HG02973 (cell line): ENCODE data around the gene PKMYT1.
"Not testable (repeated sequence)": the region's sequence is repeated elsewhere in the genome, so short reads cannot be mapped to it uniquely, and the experiment has no call there.

Experiments used
- ATAC-seq: cut with Tn5 transposase; IDR thresholded peaks from one replicate; pipeline ENCODE4 v1.9.1; 2021; ENCODE audit warnings: moderate library complexity; ENCODE audit not compliant: unreplicated experiment

The PKMYT1 gene

DNA sequence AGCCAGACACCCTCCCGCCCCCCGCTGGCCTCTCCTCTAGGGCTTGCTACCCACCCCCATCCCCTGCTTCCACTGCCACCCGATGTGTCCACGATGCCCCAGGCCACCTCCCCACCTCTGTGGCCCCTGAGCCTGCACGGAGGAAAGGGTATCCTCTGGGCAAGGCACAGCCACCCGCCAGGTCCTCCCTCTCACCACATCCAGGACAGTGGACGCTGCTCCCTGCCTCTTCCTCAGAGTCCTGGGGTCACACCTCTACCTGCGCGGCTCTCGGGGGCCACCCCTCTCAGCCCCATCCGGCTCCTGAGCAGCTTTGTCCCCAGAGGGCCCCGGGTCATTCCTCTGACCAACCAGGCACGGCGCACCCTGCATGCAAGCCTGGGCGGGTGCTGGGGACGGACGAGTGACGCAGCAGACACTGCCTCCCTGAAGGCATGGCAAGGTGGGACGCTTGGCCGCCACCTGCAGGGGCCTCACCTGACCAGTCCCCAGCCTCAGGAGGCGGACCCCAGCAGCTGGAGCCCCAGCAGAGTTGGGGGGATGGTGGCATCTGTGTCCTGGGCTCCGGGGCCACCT, 43.7 kb downstream of the PKMYT1 start:
- ATAC-seq: no peak

DNA sequence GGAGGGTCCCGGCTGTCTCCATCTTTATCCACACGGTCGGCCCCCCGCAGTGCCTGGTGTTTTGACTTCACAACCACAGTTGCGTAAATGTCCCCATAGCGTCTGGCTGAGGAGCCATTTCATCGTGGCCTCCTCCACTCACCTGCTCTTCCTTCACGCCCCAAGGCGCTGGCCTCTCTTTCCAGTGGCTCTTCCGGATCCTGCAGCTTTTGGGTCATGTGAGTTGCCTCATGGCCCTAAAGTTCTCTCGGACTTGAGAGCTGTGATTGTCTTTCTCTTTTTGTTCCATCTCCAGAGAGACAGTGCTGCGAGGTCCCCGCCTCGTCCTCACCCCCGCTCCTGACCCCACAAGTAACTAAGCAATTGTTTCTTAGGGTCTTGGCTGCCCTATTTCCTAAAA, 45.8 kb downstream of the PKMYT1 start:
- no peak for ATAC-seq

DNA sequence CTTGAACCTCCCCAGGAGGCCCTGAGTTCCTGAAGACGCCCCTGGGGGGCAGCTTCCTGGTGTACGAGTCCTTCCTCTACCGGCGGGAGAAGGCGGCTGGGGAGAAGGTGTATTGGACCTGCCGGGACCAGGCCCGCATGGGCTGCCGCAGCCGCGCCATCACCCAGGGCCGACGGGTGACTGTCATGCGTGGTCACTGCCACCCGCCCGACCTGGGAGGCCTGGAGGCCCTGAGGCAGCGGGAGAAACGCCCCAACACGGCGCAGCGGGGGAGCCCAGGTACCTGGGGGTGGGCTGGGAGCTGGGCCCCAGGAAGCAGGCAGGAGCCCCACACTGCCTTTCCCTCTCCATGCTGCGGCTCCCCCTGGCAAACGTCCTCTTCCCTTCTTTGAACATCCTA, 46.5 kb downstream of the PKMYT1 start:
- no peak for ATAC-seq

DNA sequence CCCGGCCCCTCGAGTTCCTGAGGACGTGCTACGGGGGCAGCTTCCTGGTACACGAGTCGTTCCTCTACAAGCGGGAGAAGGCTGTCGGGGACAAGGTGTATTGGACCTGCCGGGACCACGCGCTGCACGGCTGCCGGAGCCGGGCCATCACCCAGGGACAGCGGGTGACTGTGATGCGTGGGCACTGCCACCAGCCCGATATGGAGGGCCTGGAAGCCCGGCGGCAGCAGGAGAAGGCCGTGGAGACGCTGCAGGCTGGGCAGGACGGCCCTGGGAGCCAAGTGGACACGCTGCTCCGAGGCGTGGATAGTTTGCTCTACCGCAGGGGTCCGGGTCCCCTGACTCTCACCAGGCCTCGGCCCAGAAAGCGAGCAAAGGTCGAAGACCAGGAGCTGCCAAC, 47.1 kb downstream of the PKMYT1 start:
- no peak for ATAC-seq

DNA sequence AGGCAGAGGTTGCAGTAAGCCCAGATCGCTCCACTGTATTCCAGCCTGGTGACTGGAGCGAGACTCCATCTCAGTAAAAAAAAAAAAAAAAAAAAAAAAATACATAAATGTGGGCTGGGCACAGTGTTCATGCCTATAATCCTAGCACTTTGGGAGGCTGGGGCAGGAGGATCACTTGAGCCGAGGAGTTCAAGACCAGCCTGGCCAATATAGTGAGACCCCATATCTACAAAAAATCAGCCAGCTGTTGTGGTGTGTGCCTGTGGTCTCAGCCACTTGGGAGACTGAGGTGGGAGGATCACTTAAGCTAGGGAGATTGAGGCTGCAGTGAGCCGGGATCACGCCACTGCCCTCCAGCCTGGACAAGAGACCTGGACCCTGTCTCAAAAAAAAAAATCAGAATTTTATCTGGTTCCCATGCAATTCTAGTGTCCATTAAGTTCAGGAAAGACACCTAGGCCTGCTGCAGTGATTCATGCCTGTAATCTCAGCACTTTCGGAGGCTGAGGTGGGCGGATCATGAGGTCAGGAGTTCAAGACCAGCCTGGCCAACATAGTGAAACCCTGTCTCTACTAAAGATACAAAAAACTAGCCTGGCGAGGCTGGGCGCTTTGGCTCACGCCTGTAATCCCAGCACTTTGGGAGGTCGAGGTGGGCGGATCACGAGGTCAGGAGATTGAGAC, 48.9 kb downstream of the PKMYT1 start:
- not testable (repeated sequence) for ATAC-seq

DNA sequence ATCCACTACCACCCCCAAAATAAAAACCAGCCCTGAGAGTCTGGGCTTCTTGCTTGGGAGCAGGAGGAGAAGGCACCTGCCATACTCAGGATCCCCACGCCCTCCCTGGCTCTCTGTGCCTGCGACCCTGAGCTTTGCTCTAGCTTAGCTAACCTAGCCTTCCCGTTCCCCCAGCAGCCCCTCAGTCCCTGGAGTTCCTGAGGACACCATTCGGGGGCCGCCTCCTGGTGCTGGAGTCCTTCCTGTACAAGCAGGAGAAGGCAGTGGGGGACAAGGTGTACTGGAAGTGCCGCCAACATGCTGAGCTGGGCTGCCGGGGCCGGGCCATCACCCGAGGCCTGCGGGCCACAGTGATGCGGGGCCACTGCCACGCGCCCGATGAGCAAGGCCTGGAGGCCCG, 50.0 kb downstream of the PKMYT1 start:
- no peak for ATAC-seq

DNA sequence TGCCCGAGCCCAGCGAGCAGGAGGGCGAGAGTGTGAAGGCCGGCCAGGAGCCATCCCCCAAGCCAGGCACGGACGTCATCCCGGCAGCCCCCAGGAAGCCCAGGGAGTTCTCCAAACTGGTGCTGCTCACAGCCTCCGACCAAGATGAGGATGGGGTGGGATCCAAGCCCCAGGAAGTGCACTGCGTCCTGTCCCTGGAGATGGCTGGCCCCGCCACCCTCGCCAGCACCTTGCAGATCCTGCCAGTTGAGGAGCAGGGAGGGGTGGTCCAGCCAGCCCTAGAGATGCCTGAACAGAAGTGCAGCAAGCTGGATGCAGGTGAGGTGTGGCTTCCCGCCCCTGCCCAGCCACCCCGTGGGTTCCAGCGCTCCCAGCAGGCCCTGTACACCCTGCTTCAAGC, 50.6 kb downstream of the PKMYT1 start:
- ATAC-seq: no peak

DNA sequence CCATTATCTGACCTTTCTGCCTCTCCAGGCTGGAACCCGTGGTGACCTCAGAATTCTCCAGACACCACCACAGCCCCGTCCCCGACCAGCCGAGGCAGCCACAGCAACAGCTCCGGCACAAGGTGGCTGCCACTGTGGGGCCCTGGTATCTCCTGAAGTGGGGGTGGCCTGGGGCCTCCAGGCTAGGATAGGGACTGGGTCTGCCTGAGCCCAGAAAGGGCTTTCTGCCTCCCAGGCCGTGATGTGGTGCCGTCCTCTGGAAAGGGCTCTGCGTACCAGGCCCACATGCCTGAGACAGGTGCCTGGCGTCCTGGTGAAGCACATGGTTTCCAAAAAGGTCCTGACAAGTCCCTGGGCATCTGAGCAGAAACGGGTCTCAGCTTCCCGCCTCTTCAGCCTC, 51.5 kb downstream of the PKMYT1 start:
- no peak for ATAC-seq

DNA sequence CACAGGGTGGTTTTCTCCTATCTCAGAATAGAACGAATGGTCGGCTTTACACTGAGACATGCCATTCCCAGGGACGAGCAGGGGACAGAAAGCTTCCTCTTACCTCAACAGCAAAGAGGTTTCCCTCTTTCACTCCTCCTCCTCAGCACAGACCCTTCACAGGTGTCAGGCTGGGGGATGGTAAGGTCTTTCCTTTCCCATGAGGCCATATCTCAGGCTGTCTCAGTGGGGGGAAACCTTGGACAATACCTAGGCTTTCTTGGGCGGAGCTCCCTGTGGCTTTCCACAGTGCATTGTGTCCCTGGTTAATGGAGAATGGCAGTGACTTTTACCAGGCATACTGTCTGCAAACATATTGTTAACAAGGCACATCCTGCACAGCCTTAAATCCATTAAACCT, 52.1 kb downstream of the PKMYT1 start:
- ATAC-seq: not testable (repeated sequence)

DNA sequence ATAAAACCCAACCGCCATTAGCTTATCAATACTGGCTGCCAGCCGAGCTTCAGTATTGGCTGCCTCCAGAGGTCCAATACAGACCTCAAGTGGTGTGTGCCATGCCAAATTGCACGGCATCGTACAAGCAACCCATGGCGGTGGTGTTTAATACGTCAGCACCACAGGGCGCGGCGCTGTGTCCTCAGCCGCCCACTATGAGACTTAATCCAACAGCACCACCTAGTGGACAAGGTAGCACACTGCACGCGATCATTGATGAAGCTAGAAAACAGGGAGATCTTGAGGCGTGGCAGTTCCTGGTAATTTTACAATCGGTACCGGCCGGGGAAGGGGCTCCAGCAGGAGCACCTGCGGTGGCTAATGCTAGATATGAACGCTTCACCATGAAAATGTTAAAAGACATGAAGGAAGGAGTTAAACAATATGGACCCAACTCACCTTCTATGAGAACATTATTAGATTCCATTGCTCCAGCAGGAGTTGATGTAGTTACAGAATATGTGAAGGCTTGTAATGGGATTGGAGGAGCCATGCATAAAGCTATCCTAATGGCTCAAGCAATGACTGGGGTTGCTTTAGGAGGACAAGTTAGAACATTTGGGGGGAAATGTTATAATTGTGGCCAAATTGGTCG, 53.1 kb downstream of the PKMYT1 start:
- no peak for ATAC-seq

DNA sequence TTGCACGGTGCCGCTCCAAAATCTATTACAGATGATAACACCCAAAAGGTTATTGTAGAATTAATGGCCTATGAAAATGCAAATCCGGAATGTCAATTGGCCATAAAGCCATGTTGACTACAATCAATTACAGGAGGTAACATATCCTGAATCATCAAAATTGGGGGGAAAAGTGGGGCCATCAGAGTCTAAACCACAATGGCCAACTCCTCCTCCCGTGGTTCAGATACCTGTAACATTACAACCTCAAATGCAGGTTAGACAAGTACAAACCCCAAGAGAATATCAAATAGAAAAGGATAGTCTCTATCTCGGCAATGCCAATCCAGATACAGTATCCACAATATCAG, 53.6 kb downstream of the PKMYT1 start:
- no peak for ATAC-seq

DNA sequence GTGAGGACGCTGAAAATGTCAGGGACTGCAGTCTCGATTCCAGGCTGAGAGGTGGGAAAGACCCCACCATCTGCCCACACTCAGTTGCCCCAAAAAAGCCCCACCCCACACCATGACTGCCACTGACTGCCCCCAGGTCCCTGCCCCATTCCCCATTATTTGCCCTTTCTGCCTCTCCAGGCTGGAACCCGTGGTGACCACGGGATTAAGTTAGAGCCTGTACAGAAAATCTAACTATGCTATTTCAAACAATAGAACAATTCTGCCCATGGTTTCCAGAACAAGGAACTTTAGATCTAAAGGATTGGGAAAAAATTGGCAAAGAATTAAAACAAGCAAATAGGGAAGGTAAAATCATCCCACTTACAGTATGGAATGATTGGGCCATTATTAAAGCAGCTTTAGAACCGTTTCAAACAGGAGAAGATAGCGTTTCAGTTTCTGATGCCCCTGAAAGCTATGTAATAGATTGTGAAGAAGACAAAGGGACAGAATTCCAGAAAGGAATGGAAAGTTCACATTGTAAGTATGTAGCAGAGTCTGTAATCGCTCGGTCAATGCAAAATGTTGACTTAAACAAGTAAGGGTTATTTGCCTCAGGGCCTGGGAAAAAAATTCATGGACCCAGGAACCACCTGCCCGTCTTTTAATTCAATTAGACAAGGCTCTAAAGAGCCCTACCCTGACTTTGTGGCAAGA, 54.1 kb downstream of the PKMYT1 start:
- ATAC-seq: no peak

DNA sequence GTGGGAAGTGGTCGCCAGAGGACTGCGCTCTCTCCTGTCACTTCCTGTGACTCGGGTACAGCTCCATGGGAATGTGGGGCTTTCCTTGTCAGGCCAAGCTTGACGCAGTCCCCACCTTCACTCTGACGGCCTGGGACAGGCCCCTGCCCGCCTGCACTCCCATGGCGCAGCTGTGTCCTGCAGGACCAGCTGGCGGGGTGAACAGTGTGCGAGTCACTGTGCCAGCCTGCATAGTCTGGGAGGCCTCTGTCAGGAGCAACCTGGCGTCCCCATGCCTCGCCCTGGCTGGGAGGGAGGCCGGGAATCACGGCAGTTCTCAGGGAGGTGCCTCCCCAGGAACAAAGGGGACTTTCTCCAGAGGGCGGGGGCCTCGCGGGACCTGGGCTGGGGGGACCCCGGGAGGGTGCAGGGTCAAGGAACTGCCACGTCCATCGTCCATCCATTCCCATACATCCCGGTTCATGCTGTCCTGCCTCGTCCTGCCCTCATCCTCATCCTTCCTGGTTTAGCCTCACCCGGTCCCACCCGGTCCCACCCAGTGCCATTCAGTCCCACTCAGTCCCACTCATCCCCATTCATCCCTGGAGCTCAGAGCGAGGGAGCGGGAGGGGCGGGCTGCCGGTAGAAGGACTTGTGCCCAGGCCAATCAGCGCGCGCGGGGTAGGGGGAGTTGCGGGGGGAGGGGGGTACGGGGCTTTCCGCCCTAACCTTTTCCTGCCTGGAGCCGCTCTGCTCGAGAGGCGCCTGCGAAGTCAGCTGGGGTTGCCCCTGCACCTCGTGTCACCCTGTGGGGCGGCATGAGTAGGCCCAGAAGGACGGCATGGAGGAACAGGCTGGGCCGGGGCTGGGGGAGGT, 55.1 kb downstream of the PKMYT1 start:
- ATAC-seq: no peak

DNA sequence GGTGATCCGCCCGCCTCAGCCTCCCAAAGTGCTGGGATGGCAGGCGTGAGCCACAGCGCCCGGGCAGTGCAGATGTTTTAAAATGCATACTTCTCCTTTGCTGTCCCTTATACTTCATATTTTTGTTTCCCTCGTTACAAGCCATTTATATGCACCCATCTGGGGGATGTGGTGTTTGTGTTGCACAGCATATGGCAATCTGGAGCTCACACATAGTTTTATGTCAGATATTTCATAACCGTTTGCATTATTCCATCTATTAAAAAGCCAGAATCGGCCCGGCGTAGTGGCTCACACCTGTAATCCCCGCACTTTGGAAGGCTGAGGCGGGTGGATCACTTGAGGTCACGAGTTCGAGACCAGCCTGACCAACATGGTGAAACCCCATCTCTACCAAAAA, 56.8 kb downstream of the PKMYT1 start:
- no peak for ATAC-seq
